Measurements from ENCODE around the gene TPPP3. TPM values are rescaled to one million over a fixed set of nuclear protein-coding genes. Genes with fewer than 3 reads are reported as not detected.

TPPP3 gene
- total RNA-seq, 4 donors from 2014 or later = 2.2 to 31.9 (median 7.1) TPM

GRCh38 chr16:67413978-67414911 lies 20.9 kb upstream of the TPPP3 start:
- H3K27me3 ChIP-seq = no peaks in the 10 kb centered on the region
- ATAC-seq (no peak), DNase-seq (no peak)
- H3K4me1 ChIP-seq = peaks cover 17 to 28% of the 10 kb centered on the region in 2 donors
- no peak overlapping the region for H3K4me3 ChIP-seq
- peak overlapping the region in 3 of 4 donors; percentile 36 to 62 (median 53) for H3K27ac ChIP-seq
- TF ChIP-seq POLR2A (IDR thresholded peaks at IDR 0.05) (no peak), CTCF (IDR thresholded peaks at IDR 0.05 in 4 of 5, conservative IDR thresholded peaks at IDR 0.05 in 1 of 5) (no peak)
- H3K9me3 ChIP-seq = no peaks in the 10 kb centered on the region
- in situ Hi-C loops (cut with MboI; ENCODE audit: low sequenced_read_pairs in 4 of 4) (loop anchor here in 1 of 4 donors (10.0 kb wide), 1 partner anchor 149 kb away; no protein-coding TSS in a partner anchor), intact Hi-C loops (cut with DNase I; ENCODE audit: low total_unique reads) (no loop called here)
- no peaks in the 10 kb centered on the region for H3K36me3 ChIP-seq

GRCh38 chr16:67412294-67412693 lies 19.0 kb upstream of the TPPP3 start:
- no peak overlapping the region for H3K4me3 ChIP-seq
- intact Hi-C loops (cut with DNase I; ENCODE audit: low total_unique reads) (no loop called here), in situ Hi-C loops (cut with MboI; ENCODE audit: low sequenced_read_pairs in 4 of 4) (loop anchor here in 1 of 4 donors (10.0 kb wide), 1 partner anchor 147 kb away; no protein-coding TSS in a partner anchor)
- H3K27me3 ChIP-seq = no peaks in the 10 kb centered on the region
- H3K36me3 ChIP-seq = no peaks in the 10 kb centered on the region
- H3K27ac ChIP-seq = peak overlapping the region in 1 of 4 donors; percentile 53
- DNase-seq (no peak), ATAC-seq (no peak)
- TF ChIP-seq CTCF (IDR thresholded peaks at IDR 0.05 in 4 of 5, conservative IDR thresholded peaks at IDR 0.05 in 1 of 5) (no peak), POLR2A (IDR thresholded peaks at IDR 0.05) (no peak)
- no peaks in the 10 kb centered on the region for H3K9me3 ChIP-seq
- peaks cover 25 to 29% of the 10 kb centered on the region in 2 donors for H3K4me1 ChIP-seq

- no peak for DNase-seq
- in situ Hi-C loops (cut with MboI; ENCODE audit: low sequenced_read_pairs in 4 of 4) (loop anchor here in 1 of 4 donors (10.0 kb wide), 1 partner anchor 147 kb away; no protein-coding TSS in a partner anchor), intact Hi-C loops (cut with DNase I; ENCODE audit: low total_unique reads) (no loop called here)
- no peak for ATAC-seq
- no peak overlapping the region for H3K4me3 ChIP-seq
- H3K4me1 ChIP-seq = peaks cover 34 to 39% of the 10 kb centered on the region in 2 donors
- TF ChIP-seq CTCF (IDR thresholded peaks at IDR 0.05 in 4 of 5, conservative IDR thresholded peaks at IDR 0.05 in 1 of 5) = no peak
- TF ChIP-seq POLR2A (IDR thresholded peaks at IDR 0.05) = no peak
- H3K36me3 ChIP-seq = no peaks in the 10 kb centered on the region
- H3K27me3 ChIP-seq = no peaks in the 10 kb centered on the region
- no peaks in the 10 kb centered on the region for H3K9me3 ChIP-seq
- H3K27ac ChIP-seq = no peak overlapping the region
Observed at GRCh38 chr16:67411339-67411738, 18.0 kb upstream of the TPPP3 start.

GRCh38 chr16:67409631-67410030 lies 16.3 kb upstream of the TPPP3 start:
- intact Hi-C loops (cut with DNase I; ENCODE audit: low total_unique reads) = loop anchor here (5.0 kb wide), 2 partner anchors 147 to 162 kb away; partner anchors contain the start of genes FHOD1 and SLC9A5
- H3K27ac ChIP-seq = peak overlapping the region in 3 of 4 donors; percentile 10 to 18 (median 17)
- no peak for ATAC-seq
- no peak overlapping the region for H3K4me3 ChIP-seq
- peaks cover 39 to 44% of the 10 kb centered on the region in 2 donors for H3K4me1 ChIP-seq
- TF ChIP-seq POLR2A (IDR thresholded peaks at IDR 0.05) (no peak), CTCF (IDR thresholded peaks at IDR 0.05 in 4 of 5, conservative IDR thresholded peaks at IDR 0.05 in 1 of 5) (no peak)
- no peaks in the 10 kb centered on the region for H3K36me3 ChIP-seq
- no peaks in the 10 kb centered on the region for H3K27me3 ChIP-seq
- in situ Hi-C loops (cut with MboI; ENCODE audit: low sequenced_read_pairs in 4 of 4) = loop anchor here in 1 of 4 donors (10.0 kb wide), 1 partner anchor 145 kb away; no protein-coding TSS in a partner anchor
- DNase-seq = no peak
- no peaks in the 10 kb centered on the region for H3K9me3 ChIP-seq

Data from gastrocnemius medialis (tissue), 4 donors.